SJSA1 (cell line): ENCODE measurements around the gene ETFBKMT. TPM values are rescaled to one million over a fixed set of nuclear protein-coding genes. Genes with fewer than 3 reads are reported as not detected.
"Not testable (repeated sequence)": the region's sequence is repeated elsewhere in the genome, so short reads cannot be mapped to it uniquely, and the experiment has no call there.

Experiments
- DNase-seq, 2 experiments: peaks; one replicate each; pipeline ENCODE4 v3.0.0-alpha.2; 2015 to 2020; ENCODE audit warnings: low spot score in 2 of 2, low read depth in 1 of 2
- H3K27ac ChIP-seq: fragments of 250-450 bp; sonication (Bioruptor Pico); 2 replicates; pipeline ENCODE4 v1.5.1; 2020; ENCODE audit warnings: mild to moderate bottlenecking, moderate library complexity
- H3K27me3 ChIP-seq: fragments of 250-450 bp; sonication (Bioruptor Pico); replicated peaks from 2 replicates; pipeline ENCODE4 v1.5.1; 2020; ENCODE audit warnings: mild to moderate bottlenecking, moderate library complexity
- H3K36me3 ChIP-seq: fragments of 250-450 bp; sonication (Bioruptor Pico); 2 replicates; pipeline ENCODE4 v1.5.1; 2020; ENCODE audit warnings: mild to moderate bottlenecking
- H3K4me1 ChIP-seq: fragments of 250-450 bp; sonication (Bioruptor Pico); replicated peaks from 2 replicates; pipeline ENCODE4 v1.6.1; 2021; ENCODE audit warnings: mild to moderate bottlenecking
- H3K4me3 ChIP-seq: fragments of 250-450 bp; sonication (Bioruptor Pico); 2 replicates; pipeline ENCODE4 v1.5.1; 2020; ENCODE audit warnings: mild to moderate bottlenecking
- H3K9me3 ChIP-seq: fragments of 250-450 bp; sonication (Bioruptor Pico); replicated peaks from 2 replicates; pipeline ENCODE4 v1.5.1; 2020; ENCODE audit warnings: mild to moderate bottlenecking
- total RNA-seq: library from RNA; depleted of rRNA; stranded (reverse); fragments of >200 nt; shearing (Covaris generic); gene quantifications from 2 replicates; pipeline ENCODE4 v1.2.3, GENCODE V29; 2014

Gene ETFBKMT
- total RNA-seq, 1 experiment from 2014 or later: 1.5 TPM

DNA sequence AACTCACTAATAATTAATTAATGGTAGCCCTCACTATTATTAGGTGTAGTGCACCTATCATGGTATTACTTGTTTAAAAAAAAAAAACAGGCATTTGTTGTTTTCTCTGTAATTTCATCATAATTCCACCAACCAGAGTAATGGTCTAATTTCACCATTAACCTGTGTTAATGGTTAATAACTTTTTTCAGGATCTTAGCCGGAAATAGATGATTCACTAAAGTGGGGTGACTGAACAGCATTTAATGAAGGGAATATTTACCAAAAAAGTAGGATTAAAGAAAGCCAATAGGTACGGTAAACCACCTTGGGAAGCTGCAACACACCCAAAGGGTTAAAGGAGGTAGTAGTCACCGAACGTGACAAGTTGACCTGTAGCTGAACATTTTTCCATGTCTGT, 13.0 kb downstream of the ETFBKMT start:
- no peak for DNase-seq
- Histone ChIP-seq H3K36me3 (no peaks in the 10 kb centered on the region), H3K27ac (no peak overlapping the region), H3K27me3 (no peaks in the 10 kb centered on the region), H3K4me3 (no peak overlapping the region), H3K9me3 (peaks cover 3% of the 10 kb centered on the region; the same call in 1 of the 2 replicates), H3K4me1 (no peaks in the 10 kb centered on the region; the same call in 1 of the 2 replicates)

DNA sequence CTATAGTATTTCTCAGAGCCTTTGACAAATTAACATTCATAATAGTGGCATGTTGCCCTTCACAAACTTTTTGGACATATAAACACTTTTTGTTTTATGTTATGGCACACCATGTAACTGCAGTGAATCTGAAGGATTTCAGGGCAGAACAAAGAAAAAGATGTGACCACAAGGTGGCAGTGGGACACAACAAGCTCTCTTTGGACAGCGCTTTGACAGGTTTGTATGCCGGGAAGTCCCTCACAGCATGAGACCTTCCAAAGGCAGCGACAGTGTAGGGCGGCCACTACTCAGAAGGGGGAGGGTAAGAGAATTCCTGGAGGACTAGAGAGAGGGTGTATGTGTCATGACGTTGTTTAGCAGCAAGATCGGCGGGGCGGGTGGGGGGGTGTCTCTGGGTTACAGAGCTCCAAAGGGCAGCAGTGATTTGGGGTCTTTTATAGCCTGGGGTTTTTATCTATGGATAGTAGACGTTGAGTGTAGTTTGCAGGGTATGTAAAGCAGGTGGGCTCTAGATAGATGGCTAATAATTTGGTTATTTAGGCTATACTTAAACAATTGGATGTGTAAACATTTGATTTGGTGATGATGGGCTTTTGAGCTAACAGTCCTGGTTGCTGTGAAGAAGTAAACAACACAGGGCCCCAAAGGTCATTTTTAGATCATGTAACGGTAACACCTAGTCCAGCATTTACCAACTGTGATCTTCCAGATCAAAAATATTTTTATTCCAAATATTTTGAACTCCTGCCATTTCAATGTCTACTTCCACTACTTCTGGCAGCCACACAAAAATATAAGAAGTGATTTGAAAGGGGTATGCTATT, 22.9 kb downstream of the ETFBKMT start:
- Histone ChIP-seq H3K27me3 (no peaks in the 10 kb centered on the region), H3K4me1 (no peaks in the 10 kb centered on the region), H3K9me3 (peaks cover 3% of the 10 kb centered on the region; the same call in 1 of the 2 replicates), H3K36me3 (no peaks in the 10 kb centered on the region), H3K27ac (no peak overlapping the region), H3K4me3 (no peak overlapping the region)
- DNase-seq: peak; percentile 38 to 64

DNA sequence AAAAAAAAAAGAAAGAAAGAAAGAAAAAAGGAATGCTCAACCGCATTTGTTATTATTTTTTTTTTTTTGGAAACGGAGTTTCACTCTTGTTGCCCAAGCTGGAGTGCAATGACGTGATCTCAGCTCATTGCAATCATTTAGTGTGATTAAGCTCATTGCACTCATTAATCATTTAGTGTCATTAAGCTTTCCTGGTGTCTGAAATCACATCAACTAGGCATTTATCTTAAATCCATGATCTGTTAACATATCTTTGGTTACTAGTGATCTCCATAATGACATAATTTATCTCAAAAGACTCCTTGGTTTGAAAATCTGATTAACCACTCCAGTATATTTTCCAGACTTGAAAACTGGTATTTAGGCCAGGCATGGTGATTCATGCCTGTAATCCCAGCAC, 26.3 kb downstream of the ETFBKMT start:
- peaks cover 3% of the 10 kb centered on the region; the same call in 1 of the 2 replicates for H3K9me3 ChIP-seq
- no peaks in the 10 kb centered on the region for H3K36me3 ChIP-seq
- no peak overlapping the region for H3K27ac ChIP-seq
- no peaks in the 10 kb centered on the region for H3K27me3 ChIP-seq
- H3K4me1 ChIP-seq: no peaks in the 10 kb centered on the region
- no peak overlapping the region for H3K4me3 ChIP-seq
- no peak for DNase-seq

DNA sequence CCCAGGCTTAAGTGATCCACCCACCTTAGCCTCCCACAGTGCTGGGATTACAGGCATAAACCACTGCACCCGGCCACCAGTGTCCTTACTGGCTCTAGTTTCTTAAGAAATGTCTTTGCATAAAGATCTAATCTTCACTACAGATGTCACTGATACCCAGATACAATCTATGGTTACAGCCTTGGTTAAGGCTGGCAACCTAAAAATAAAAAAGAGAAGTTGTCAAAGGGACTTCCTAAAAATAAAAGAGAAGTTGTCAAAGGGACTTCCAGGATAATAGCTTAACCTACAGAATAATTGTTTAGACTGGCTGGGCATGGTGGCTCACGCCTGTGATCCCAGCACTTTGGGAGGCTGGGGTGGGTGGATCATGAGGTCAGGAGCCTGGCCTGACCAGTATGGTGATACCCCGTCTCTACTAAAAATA, 27.6 kb downstream of the ETFBKMT start:
- Histone ChIP-seq H3K27me3 (no peaks in the 10 kb centered on the region), H3K27ac (no peak overlapping the region), H3K36me3 (no peaks in the 10 kb centered on the region), H3K4me1 (no peaks in the 10 kb centered on the region), H3K4me3 (no peak overlapping the region), H3K9me3 (peaks cover 3% of the 10 kb centered on the region; the same call in 1 of the 2 replicates)
- no peak for DNase-seq

DNA sequence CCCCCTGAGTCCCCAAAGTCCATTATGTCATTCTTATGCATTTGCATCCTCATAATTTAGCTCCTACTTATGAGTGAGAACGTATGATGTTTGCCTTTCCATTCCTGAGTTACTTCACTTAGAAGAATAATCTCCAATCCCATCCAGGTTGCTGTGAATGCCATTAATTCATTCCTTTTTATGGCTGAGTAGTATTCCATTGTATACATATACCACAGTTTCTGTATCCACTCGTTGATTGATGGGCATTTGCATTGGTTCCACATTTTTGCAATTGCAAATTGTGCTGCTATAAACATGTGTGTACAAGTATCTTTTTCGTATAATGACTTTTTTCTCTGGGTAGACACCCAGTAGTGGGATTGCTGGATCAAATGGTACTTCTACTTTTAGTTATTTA, 30.4 kb downstream of the ETFBKMT start:
- H3K27me3 ChIP-seq, H3K4me1 ChIP-seq, H3K9me3 ChIP-seq, DNase-seq, H3K36me3 ChIP-seq, H3K4me3 ChIP-seq, H3K27ac ChIP-seq: not testable (repeated sequence)

DNA sequence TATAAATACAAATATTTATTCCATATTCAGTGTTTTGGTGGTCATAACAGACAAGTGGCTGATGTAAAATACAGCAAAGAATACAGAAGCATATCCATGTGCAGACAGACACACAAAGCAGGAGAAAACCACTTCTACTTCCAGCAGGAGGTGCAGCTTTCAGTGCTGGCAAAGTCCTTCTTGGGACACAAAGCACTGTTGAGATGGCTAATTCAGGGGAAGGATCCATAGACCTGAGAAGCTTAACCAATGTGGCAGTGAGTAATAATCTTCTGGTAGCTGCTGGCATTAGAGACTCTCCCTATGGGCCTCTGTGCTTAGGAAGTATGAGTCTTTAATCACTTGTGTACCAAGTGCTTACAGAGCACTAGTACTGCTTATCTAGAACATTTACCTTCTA, 42.6 kb downstream of the ETFBKMT start:
- no peak overlapping the region for H3K4me3 ChIP-seq
- H3K27ac ChIP-seq: no peak overlapping the region
- H3K27me3 ChIP-seq: no peaks in the 10 kb centered on the region
- H3K4me1 ChIP-seq: no peaks in the 10 kb centered on the region
- H3K36me3 ChIP-seq: no peaks in the 10 kb centered on the region
- no peaks in the 10 kb centered on the region for H3K9me3 ChIP-seq
- DNase-seq: no peak

DNA sequence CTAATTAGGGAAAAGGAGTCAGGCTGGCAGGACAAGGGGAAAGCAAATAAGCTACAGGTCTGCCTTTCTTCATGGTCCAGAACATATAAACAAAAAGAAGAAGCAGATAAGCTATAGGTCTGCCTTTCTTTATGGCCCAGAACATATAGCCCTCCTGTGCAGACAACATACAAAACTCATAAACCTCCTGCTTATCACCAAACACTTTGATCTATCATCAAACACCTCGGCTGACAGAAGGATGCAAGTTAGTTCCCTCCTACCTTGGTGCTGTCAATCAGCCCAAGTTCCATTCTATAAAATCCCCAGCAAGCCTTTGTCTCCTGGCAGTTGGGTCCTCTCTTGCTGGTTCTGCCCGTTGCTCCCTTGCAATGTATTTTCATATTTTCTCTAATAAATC, 46.1 kb downstream of the ETFBKMT start:
- no peak overlapping the region for H3K27ac ChIP-seq
- no peak overlapping the region for H3K4me3 ChIP-seq
- no peaks in the 10 kb centered on the region for H3K4me1 ChIP-seq
- H3K27me3 ChIP-seq: no peaks in the 10 kb centered on the region
- H3K36me3 ChIP-seq: no peaks in the 10 kb centered on the region
- H3K9me3 ChIP-seq: 0 out of 2 replicates have a peak, but pooled peaks cover 3% of the 10 kb centered on the region
- no peak for DNase-seq

DNA sequence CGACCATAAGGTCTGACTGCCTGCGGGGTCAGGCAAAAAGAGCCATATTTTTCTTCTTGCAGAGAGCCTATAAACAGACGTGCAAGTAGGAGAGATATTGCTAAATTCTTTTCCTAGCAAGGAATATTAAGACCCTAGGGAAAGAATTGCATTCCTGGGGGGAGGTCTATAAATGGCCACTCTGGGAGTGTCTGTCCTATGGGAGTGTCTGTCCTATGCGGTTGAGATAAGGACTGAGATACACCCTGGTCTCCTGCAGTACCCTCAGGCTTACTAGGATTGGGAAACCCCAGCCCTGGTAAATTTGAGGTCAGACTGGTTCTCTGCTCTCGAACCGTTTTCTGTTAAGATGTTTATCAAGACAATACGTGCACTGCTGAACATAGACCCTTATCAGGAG, 48.6 kb downstream of the ETFBKMT start:
- not testable (repeated sequence) for H3K4me3 ChIP-seq, DNase-seq, H3K27me3 ChIP-seq, H3K4me1 ChIP-seq, H3K27ac ChIP-seq, H3K36me3 ChIP-seq, H3K9me3 ChIP-seq

DNA sequence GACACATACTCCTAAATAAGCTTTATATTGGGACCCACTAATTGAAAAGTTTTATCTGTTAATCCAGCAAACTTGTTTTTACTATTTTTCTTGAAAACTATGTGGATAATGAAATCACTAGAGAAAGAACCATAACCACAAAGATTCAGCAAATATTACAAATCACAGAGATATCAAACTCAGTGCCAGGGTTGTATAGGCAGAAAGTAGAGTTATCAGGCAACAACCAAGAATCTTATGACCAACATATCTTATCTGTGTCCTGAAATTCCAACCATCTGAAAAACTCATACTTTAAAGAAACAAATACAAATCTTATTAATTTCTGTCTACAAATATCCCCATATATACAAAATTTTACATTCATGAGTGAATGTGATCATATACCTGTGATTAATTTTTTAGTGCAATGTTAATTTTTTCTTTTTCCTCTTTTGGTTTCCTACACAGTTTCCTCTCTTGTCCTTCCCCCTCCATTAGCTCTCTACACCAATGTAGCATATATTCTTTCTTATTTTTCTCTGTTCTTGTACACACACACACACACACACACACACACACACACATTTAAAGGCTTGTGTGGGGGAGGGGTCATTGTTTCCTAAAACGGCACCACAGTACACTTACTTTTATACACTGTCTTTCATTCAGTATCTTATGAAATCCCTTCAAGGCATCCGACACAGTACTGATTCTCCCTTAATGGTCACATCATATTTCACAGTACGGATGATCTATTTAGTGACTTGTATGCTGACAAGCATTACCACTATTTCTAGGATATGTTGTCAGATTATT, 50.7 kb downstream of the ETFBKMT start:
- H3K27me3 ChIP-seq: no peaks in the 10 kb centered on the region
- H3K4me1 ChIP-seq: no peaks in the 10 kb centered on the region
- H3K36me3 ChIP-seq: no peaks in the 10 kb centered on the region
- DNase-seq: no peak
- H3K27ac ChIP-seq: no peak overlapping the region
- H3K4me3 ChIP-seq: no peak overlapping the region
- 0 out of 2 replicates have a peak, but pooled peaks cover 3% of the 10 kb centered on the region for H3K9me3 ChIP-seq

DNA sequence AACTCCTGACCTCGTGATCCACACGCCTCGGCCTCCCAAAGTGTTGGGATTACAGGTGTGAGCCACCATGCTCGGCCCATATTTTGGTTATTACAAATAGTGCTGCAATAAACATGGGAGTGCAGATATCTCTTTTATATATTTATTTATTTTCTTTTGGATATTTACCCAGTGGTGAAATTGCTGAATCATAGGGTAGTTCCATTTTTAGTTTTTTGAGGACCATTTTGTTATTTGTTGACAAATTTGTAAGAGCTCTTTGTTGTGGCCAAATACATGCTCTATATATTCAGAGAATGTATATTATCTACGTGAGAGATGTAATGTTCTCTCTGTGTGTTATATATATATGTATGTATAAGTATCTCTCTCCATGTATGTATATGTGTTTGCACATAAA, 53.4 kb downstream of the ETFBKMT start:
- H3K36me3 ChIP-seq: no peaks in the 10 kb centered on the region; the same call in 1 of the 2 replicates
- H3K4me3 ChIP-seq: no peak overlapping the region
- H3K9me3 ChIP-seq: no peaks in the 10 kb centered on the region
- no peaks in the 10 kb centered on the region for H3K27me3 ChIP-seq
- DNase-seq: no peak
- H3K27ac ChIP-seq: no peak overlapping the region
- no peaks in the 10 kb centered on the region for H3K4me1 ChIP-seq

DNA sequence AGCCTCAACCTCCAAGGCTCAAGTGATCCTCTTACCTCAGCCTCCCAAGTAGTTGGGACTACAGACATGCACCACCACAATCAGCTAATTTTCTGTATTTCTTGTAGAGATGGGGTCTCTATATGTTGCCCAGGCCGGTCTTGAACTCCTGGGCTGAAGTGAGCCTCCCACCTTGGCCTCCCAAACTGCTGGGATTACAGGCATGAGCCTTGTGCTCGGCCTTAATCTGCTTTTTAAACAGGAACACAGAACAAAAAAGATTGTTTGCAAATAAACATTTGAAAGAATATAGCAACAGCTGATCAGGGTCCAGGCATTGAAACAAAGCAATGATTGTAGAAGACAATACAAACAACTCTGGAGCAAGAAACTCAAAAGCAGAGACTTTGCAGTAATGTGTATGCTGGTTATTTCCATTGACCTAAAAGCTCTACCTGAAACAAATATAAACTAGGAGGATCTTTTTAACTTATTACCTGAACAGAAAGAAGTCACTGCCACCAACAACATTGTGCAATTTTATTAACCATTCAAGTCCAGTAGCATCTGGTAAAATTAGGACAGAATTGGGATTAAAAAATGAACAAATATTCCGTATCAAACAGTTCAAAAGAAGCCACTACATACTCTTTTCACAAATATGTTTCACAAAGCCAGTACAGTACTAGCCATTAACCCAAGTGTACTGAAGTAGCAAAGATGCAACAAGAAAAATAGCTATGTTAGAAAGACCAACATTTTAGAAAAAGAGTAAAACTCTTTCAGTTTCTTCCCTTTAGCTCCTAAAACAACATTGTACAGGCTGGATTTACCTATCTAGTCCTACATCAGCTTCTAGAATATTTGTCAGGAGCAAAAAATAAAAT, 55.2 kb downstream of the ETFBKMT start:
- Histone ChIP-seq H3K27me3 (no peaks in the 10 kb centered on the region), H3K4me3 (no peak overlapping the region), H3K4me1 (no peaks in the 10 kb centered on the region), H3K36me3 (no peaks in the 10 kb centered on the region; the same call in 1 of the 2 replicates), H3K27ac (no peak overlapping the region), H3K9me3 (no peaks in the 10 kb centered on the region)
- DNase-seq: no peak

DNA sequence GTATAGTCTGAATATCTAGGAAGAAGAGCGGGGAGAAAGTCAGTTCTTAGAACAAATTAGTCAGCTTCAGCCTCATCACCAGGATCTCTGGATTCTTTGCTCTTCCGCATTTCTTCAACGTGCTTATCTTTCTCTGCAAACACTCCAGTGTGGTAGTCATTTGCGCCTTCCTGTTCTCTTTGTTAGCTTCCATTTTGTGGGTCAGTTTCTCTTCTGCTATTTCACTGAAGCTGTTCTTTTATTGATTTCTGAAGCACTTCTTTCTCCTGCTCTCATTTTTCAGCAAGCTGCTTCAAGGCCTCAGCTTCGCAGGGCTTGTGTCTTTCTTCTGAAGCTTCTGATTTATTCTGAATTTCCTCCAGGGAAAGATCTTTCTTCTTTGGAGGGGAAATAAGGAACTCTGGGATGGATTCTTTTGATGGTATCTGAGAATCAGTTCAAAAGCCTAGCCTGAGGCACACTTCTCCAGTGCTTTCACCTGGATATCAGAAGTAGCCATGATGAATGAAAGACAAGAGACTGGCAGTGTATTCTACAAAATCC, 55.9 kb downstream of the ETFBKMT start:
- Histone ChIP-seq H3K27ac (no peak overlapping the region), H3K4me1 (no peaks in the 10 kb centered on the region), H3K9me3 (no peaks in the 10 kb centered on the region), H3K36me3 (no peaks in the 10 kb centered on the region; the same call in 1 of the 2 replicates), H3K4me3 (no peak overlapping the region), H3K27me3 (no peaks in the 10 kb centered on the region)
- no peak for DNase-seq

DNA sequence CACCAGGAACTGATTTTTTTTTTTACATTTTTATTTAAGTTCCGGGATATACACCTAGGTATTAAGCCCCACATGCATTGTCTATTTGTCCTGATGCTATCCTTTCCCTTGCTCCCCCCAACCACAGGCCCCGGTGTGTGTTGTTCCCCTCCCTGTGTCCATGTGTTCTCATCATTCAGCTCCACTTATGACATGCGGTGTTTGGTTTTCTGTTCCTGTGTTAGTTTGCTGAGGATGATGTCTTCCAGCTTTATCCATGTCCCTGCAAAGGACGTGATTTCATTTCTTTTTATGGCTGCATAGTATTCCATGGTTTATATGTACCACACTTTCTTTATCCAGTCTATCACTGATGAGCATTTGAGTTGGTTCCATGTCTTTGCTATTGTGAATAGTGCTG, 57.5 kb downstream of the ETFBKMT start:
- DNase-seq, H3K27me3 ChIP-seq, H3K4me1 ChIP-seq, H3K36me3 ChIP-seq, H3K27ac ChIP-seq, H3K9me3 ChIP-seq, H3K4me3 ChIP-seq: not testable (repeated sequence)
